Neuronal stem cell (in vitro differentiated cells): ENCODE measurements around the gene SLX4IP.
"Not testable (repeated sequence)": the region's sequence is repeated elsewhere in the genome, so short reads cannot be mapped to it uniquely, and the experiment has no call there.

ENCODE experiments used
- DNase-seq: peaks from one replicate; pipeline ENCODE4 v3.0.0-alpha.2; 2013; ENCODE audit warnings: low spot score
- H2AFZ ChIP-seq: one replicate; pipeline ENCODE4 v1.6.1; 2013; ENCODE audit warnings: mild to moderate bottlenecking, low read length, inconsistent platforms
- H2AK5ac ChIP-seq: 2 replicates; pipeline ENCODE4 v1.6.1; 2013; ENCODE audit warnings: low read depth, mild to moderate bottlenecking, inconsistent platforms, low read length, moderate library complexity, mixed read lengths
- H2BK120ac ChIP-seq: 2 replicates; pipeline ENCODE4 v1.6.1; 2013; ENCODE audit warnings: low read depth, mild to moderate bottlenecking, inconsistent platforms, low read length, moderate library complexity, mixed read lengths
- H2BK12ac ChIP-seq: one replicate; pipeline ENCODE4 v1.6.1; 2013; ENCODE audit warnings: low read length, inconsistent platforms
- H2BK15ac ChIP-seq: 2 replicates; pipeline ENCODE4 v1.6.1; 2013; ENCODE audit warnings: mild to moderate bottlenecking, low read length, inconsistent platforms, mixed read lengths
- H2BK5ac ChIP-seq: one replicate; pipeline ENCODE4 v1.6.1; 2013; ENCODE audit warnings: inconsistent platforms, mild to moderate bottlenecking, low read length, moderate library complexity
- H3K14ac ChIP-seq: one replicate; pipeline ENCODE4 v1.6.1; 2013; ENCODE audit warnings: low read length, inconsistent platforms
- H3K18ac ChIP-seq: 2 replicates; pipeline ENCODE4 v1.6.1; 2013; ENCODE audit warnings: low read length, inconsistent platforms
- H3K23ac ChIP-seq: 2 replicates; pipeline ENCODE4 v1.6.1; 2013; ENCODE audit warnings: low read depth, mild to moderate bottlenecking, mixed read lengths, low read length, inconsistent platforms; ENCODE audit not compliant: poor library complexity
- H3K27ac ChIP-seq: replicated peaks from 3 replicates; pipeline ENCODE4 v1.5.1; 2013; ENCODE audit warnings: low read length, inconsistent platforms
- H3K27me3 ChIP-seq, 3 experiments: 2 replicates each; pipeline ENCODE4 v1.6.1; 2013; ENCODE audit warnings: low read length in 3 of 3, mild to moderate bottlenecking in 2 of 3, inconsistent platforms in 1 of 3, low read depth in 1 of 3, mixed read lengths in 1 of 3, moderate library complexity in 1 of 3; ENCODE audit not compliant: control insufficient read depth in 3 of 3, insufficient read depth in 3 of 3
- H3K36me3 ChIP-seq, 2 donors: replicated peaks in 1 of 2; 2 replicates each; pipeline ENCODE4 v1.6.1; 2013; ENCODE audit warnings: low read length in 2 of 2; ENCODE audit not compliant: control insufficient read depth in 2 of 2, insufficient read depth in 2 of 2
- H3K4ac ChIP-seq: 2 replicates; pipeline ENCODE4 v1.6.1; 2013; ENCODE audit warnings: inconsistent platforms, mild to moderate bottlenecking, low read length, moderate library complexity
- H3K4me1 ChIP-seq, 2 donors: 1 replicate in 1 of 2; 2 replicates in 1 of 2; pipeline ENCODE4 v1.6.1; 2013; ENCODE audit warnings: low read length in 2 of 2, low read depth in 1 of 2; ENCODE audit not compliant: control insufficient read depth in 2 of 2, insufficient read depth in 1 of 2
- H3K4me2 ChIP-seq: one replicate; pipeline ENCODE4 v1.6.1; 2013; ENCODE audit warnings: mild to moderate bottlenecking, low read length, inconsistent platforms; ENCODE audit not compliant: insufficient read depth, poor library complexity, severe bottlenecking
- H3K4me3 ChIP-seq, 2 donors: 2 replicates each; pipeline ENCODE4 v1.5.1; 2013; ENCODE audit warnings: low read length in 2 of 2, mild to moderate bottlenecking in 2 of 2, inconsistent platforms in 1 of 2, moderate library complexity in 1 of 2
- H3K79me1 ChIP-seq: one replicate; pipeline ENCODE4 v1.6.1; 2013; ENCODE audit warnings: low read depth, mild to moderate bottlenecking, inconsistent platforms, low read length, moderate library complexity
- H3K9ac ChIP-seq: one replicate; pipeline ENCODE4 v1.6.1; 2013; ENCODE audit warnings: mild to moderate bottlenecking, low read depth, low read length, inconsistent platforms; ENCODE audit not compliant: poor library complexity
- H3K9me3 ChIP-seq, 2 donors: replicated peaks in 1 of 2; 2 replicates each; pipeline versions ENCODE3 to v1.6.1; 2013; ENCODE audit warnings: low read length in 2 of 2, mild to moderate bottlenecking in 2 of 2, inconsistent platforms in 1 of 2, low read depth in 1 of 2, mixed read lengths in 1 of 2, moderate library complexity in 1 of 2; ENCODE audit not compliant: control insufficient read depth in 2 of 2, insufficient read depth in 1 of 2
- H4K8ac ChIP-seq: one replicate; pipeline ENCODE4 v1.6.1; 2013; ENCODE audit warnings: low read depth, mild to moderate bottlenecking, inconsistent platforms, low read length, moderate library complexity
- H4K91ac ChIP-seq: one replicate; pipeline ENCODE4 v1.6.1; 2013; ENCODE audit warnings: low read length, low read depth, mild to moderate bottlenecking, inconsistent platforms; ENCODE audit not compliant: poor library complexity
- WGBS, 2 donors: extraction: QIAGEN DNeasy Blood & Tissue Kit; methylation state at CpG; one replicate each; pipeline ENCODE4 v1.1.7; 2013; ENCODE audit warnings: missing lambda C conversion rate in 2 of 2, mixed read lengths in 1 of 2; ENCODE audit not compliant: insufficient read length in 2 of 2, insufficient replicate concordance in 1 of 2; ENCODE audit errors: extremely low coverage in 2 of 2; 5-methylcytosine and 5-hydroxymethylcytosine counted together

Gene SLX4IP

DNA sequence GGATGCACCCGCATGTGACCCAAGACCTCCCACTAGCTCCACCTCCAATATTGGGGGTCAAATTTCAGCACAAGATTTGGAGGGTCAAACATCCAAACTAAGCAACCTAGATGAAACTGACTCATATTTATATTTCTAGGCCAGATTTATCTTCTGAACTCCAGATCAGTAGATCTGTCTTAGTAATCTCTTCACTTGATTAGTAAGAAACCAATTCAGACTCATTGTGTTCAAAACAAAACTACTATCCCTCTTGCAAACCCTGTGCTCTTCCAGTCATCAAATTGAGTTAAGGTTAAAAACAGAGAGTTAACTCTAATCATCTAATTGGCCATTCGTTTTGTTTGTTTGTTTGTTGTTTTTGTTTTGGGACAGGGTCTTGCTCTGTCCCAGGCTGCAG, 44.4 kb upstream of the SLX4IP start:
- no peak overlapping the region for H3K23ac ChIP-seq
- no peak overlapping the region for H3K27ac ChIP-seq
- no peak overlapping the region for H2BK5ac ChIP-seq
- no peaks in the 10 kb centered on the region for H3K27me3 ChIP-seq
- no peak overlapping the region for H2BK120ac ChIP-seq
- no peak overlapping the region for H4K8ac ChIP-seq
- no peak overlapping the region for H3K4me2 ChIP-seq
- no peak overlapping the region for H3K9ac ChIP-seq
- WGBS, 2 donors: no CpG with 5 or more reads among the region's 2 CpGs
- H2AFZ ChIP-seq: no peak overlapping the region
- no peaks in the 10 kb centered on the region for H3K79me1 ChIP-seq
- H3K4ac ChIP-seq: no peak overlapping the region
- H2BK15ac ChIP-seq: no peak overlapping the region
- no peak overlapping the region for H3K18ac ChIP-seq
- no peak overlapping the region for H4K91ac ChIP-seq
- DNase-seq: no peak
- no peaks in the 10 kb centered on the region for H3K36me3 ChIP-seq
- H3K14ac ChIP-seq: no peak overlapping the region
- H2BK12ac ChIP-seq: no peak overlapping the region
- no peak overlapping the region for H3K4me3 ChIP-seq
- H3K9me3 ChIP-seq: peaks cover 2 to 7% of the 10 kb centered on the region in 2 donors
- no peak overlapping the region for H2AK5ac ChIP-seq
- peaks cover 4% of the 10 kb centered on the region in 2 donors for H3K4me1 ChIP-seq

DNA sequence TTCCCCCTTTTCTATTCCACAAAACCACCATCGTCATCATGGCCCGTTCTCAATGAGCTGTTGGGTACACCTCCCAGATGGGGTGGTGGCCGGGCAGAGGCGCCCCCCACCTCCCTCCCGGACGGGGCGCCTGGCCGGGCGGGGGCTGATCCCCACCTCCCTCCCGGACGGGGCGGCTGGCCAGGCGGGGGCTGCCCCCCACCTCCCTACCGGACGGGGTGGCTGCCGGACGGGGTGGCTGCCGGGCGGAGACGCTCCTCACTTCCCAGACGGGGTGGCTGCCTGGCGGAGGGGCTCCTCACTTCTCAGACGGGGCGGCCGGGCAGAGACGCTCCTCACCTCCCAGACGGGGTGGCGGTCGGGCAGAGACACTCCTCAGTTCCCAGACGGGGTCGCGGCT, 40.4 kb upstream of the SLX4IP start:
- H3K4me2 ChIP-seq, H3K4me3 ChIP-seq, H2BK120ac ChIP-seq, H3K9ac ChIP-seq, H3K18ac ChIP-seq, H4K8ac ChIP-seq, H3K23ac ChIP-seq, H3K27ac ChIP-seq, H3K4me1 ChIP-seq, H3K27me3 ChIP-seq, H2BK12ac ChIP-seq, H4K91ac ChIP-seq, H3K14ac ChIP-seq, H2BK5ac ChIP-seq, H2BK15ac ChIP-seq, H3K79me1 ChIP-seq, H3K9me3 ChIP-seq, H2AFZ ChIP-seq, DNase-seq, H3K4ac ChIP-seq, H2AK5ac ChIP-seq, H3K36me3 ChIP-seq: not testable (repeated sequence)
- WGBS, 2 donors: no CpG with 5 or more reads among the region's 32 CpGs

GRCh38 chr20:10398834-10399369, 36.2 kb upstream of the SLX4IP start:
- H3K18ac ChIP-seq: no peak overlapping the region
- no peak overlapping the region for H2BK120ac ChIP-seq
- H3K4ac ChIP-seq: no peak overlapping the region
- no peak overlapping the region for H3K23ac ChIP-seq
- H3K9ac ChIP-seq: no peak overlapping the region
- H4K91ac ChIP-seq: no peak overlapping the region
- H3K79me1 ChIP-seq: no peaks in the 10 kb centered on the region
- H3K27me3 ChIP-seq: no peaks in the 10 kb centered on the region
- no peaks in the 10 kb centered on the region for H3K36me3 ChIP-seq
- H2BK15ac ChIP-seq: no peak overlapping the region
- H3K4me3 ChIP-seq: no peak overlapping the region
- no peak for DNase-seq
- H2BK12ac ChIP-seq: no peak overlapping the region
- H3K14ac ChIP-seq: no peak overlapping the region
- peaks cover 0 to 3% of the 10 kb centered on the region in 2 donors for H3K4me1 ChIP-seq
- no peak overlapping the region for H2AFZ ChIP-seq
- no CpG with 5 or more reads among the region's 3 CpGs for WGBS, 2 donors
- H3K27ac ChIP-seq: no peak overlapping the region
- H3K9me3 ChIP-seq: no peaks in the 10 kb centered on the region
- no peak overlapping the region for H3K4me2 ChIP-seq
- no peak overlapping the region for H2AK5ac ChIP-seq
- no peak overlapping the region for H2BK5ac ChIP-seq
- no peak overlapping the region for H4K8ac ChIP-seq

- DNase-seq: no peak
- WGBS, 2 donors: no CpG with 5 or more reads among the region's 3 CpGs
- Histone ChIP-seq H3K4ac (no peak overlapping the region), H3K27ac (no peak overlapping the region), H2BK5ac (no peak overlapping the region), H3K9ac (no peak overlapping the region), H3K23ac (no peak overlapping the region), H3K27me3 (no peaks in the 10 kb centered on the region), H3K4me3 (no peak overlapping the region), H3K18ac (no peak overlapping the region), H3K4me2 (no peak overlapping the region), H2BK15ac (no peak overlapping the region), H4K91ac (no peak overlapping the region), H2BK120ac (no peak overlapping the region), H4K8ac (no peak overlapping the region), H2BK12ac (no peak overlapping the region), H3K14ac (no peak overlapping the region), H3K9me3 (no peaks in the 10 kb centered on the region), H2AK5ac (no peak overlapping the region), H2AFZ (no peak overlapping the region), H3K79me1 (no peaks in the 10 kb centered on the region), H3K4me1 (peaks cover 0 to 3% of the 10 kb centered on the region in 2 donors), H3K36me3 (peaks cover 3 to 33% of the 10 kb centered on the region in 2 donors)
These were observed 32.0 kb upstream of the SLX4IP start for GRCh38 chr20:10402938-10403608.
